Measurements from ENCODE around the gene DNAAF2. TPM values are rescaled to one million over a fixed set of nuclear protein-coding genes. Genes with fewer than 3 reads are reported as not detected.

The DNAAF2 gene
- total and polyA plus RNA-seq, 2 of the 13 experiments (the other 11 are each of a cell fraction or from before 2014, with no cell fraction given): 6.1 to 13.6 TPM

GRCh38 chr14:49585803-49586672 lies 49.0 kb downstream of the DNAAF2 start, which contains the start of gene RPS29 (continued):
- TF ChIP-seq FUBP1 (CRISPR knock-in tag; IDR thresholded peaks at IDR 0.05; ENCODE audit: borderline replicate concordance) (no peak), ATF6 (CRISPR knock-in tag; conservative IDR thresholded peaks at IDR 0.05) (no peak), ZNF10 (CRISPR knock-in tag; IDR thresholded peaks at IDR 0.05; ENCODE audit: borderline replicate concordance, low read depth) (no peak), ZNF792 (CRISPR knock-in tag; IDR thresholded peaks at IDR 0.05) (no peak; the same call in 1 of the 2 replicates), MXI1 (IDR thresholded peaks at IDR 0.05; ENCODE audit: borderline replicate concordance, low read depth, low read length) (peak; percentile 44; the same call in 1 of the 3 replicates), ZNF138 (CRISPR knock-in tag; IDR thresholded peaks at IDR 0.05; ENCODE audit: low read depth) (peak; percentile 23; the same call in 1 of the 2 replicates), PTBP1 (IDR thresholded peaks at IDR 0.05; ENCODE audit: low read depth, low read length, poor library complexity, severe bottlenecking) (no peak), ZNF75D (CRISPR knock-in tag; IDR thresholded peaks at IDR 0.05; ENCODE audit: borderline replicate concordance) (no peak), CBX5 (CRISPR knock-in tag; IDR thresholded peaks at IDR 0.05; ENCODE audit: borderline replicate concordance) (no peak; the same call in 1 of the 2 replicates), EP300 (IDR thresholded peaks at IDR 0.05; ENCODE audit: low read depth in 2 of 2, low read length in 2 of 2) (0 out of 4 replicates have a peak, but pooled peaks of 1 of the 2 experiments have one; percentile 52), EP300 (CRISPR knock-in tag; IDR thresholded peaks at IDR 0.05; ENCODE audit: borderline replicate concordance) (no peak), BHLHE40 (IDR thresholded peaks at IDR 0.05; ENCODE audit: low read length) (no peak), CERS6 (CRISPR knock-in tag; IDR thresholded peaks at IDR 0.05) (no peak), TOPORS (CRISPR knock-in tag; IDR thresholded peaks at IDR 0.05) (peak; percentile 82; the same call in 1 of the 2 replicates), ZBTB25 (CRISPR knock-in tag; IDR thresholded peaks at IDR 0.05) (peak; percentile 65), ATRX (CRISPR knock-in tag; IDR thresholded peaks at IDR 0.05; ENCODE audit: borderline replicate concordance) (no peak), ZNF879 (CRISPR knock-in tag; IDR thresholded peaks at IDR 0.05) (no peak), TP53 (CRISPR knock-in tag; conservative IDR thresholded peaks at IDR 0.05) (peak; percentile 4; the same call in 1 of the 2 replicates), IRF9 (CRISPR knock-in tag; IDR thresholded peaks at IDR 0.05; ENCODE audit: borderline replicate concordance) (0 out of 2 replicates have a peak, but pooled peaks have one; percentile 36), ZNF672 (CRISPR knock-in tag; IDR thresholded peaks at IDR 0.05) (no peak), ZBTB20 (CRISPR knock-in tag; IDR thresholded peaks at IDR 0.05; ENCODE audit: borderline replicate concordance, low read depth) (0 out of 2 replicates have a peak, but pooled peaks have one; percentile 15), ZNF253 (CRISPR knock-in tag; IDR thresholded peaks at IDR 0.05; ENCODE audit: borderline replicate concordance) (no peak)
